GM12878 (cell line): ENCODE measurements around the gene TOR1B. TPM values are rescaled to one million over a fixed set of nuclear protein-coding genes. Genes with fewer than 3 reads are reported as not detected.

Experiments used
- ATAC-seq: fragments of 200-7000 bp; cut with Tn5 transposase; 3 replicates; pipeline ENCODE4 v1.9.1; 2020; ENCODE audit warnings: mild to moderate bottlenecking, moderate library complexity
- BruUV-seq: library from RNA; stranded (reverse); fragments of 400-500 nt; replicated peaks from 2 replicates; lab custom pipeline; 2021; lab: Mats Ljungman, UMichigan
- CTCF ChIA-PET: fragments of 300-600 bp; sonication (Branson Sonifier 250); formaldehyde crosslinking; extraction: SDS; loops from one replicate; lab custom pipeline; 2021; ENCODE audit warnings: inconsistent platforms; lab: Yijun Ruan, JAX
- POLR2A ChIA-PET: fragments of 350-600 bp; formaldehyde crosslinking; extraction: SDS; loops from one replicate; lab custom pipeline; 2021; ENCODE audit warnings: inconsistent platforms; lab: Charles Lee
- RAD21 ChIA-PET: fragments of 300-600 bp; sonication (Branson Sonifier 250); formaldehyde crosslinking; loops from one replicate; lab custom pipeline; 2023; ENCODE audit warnings: antibody characterized with exemption; ENCODE audit not compliant: unreplicated experiment; lab: Charles Lee
- SMC1A ChIA-PET: fragments of 300-600 bp; sonication (Branson Sonifier 250); formaldehyde crosslinking; loops from one replicate; lab custom pipeline; 2023; ENCODE audit not compliant: unreplicated experiment, uncharacterized antibody; lab: Charles Lee
- DNase-seq: peaks from one replicate; pipeline ENCODE4 v3.0.0-alpha.2; 2011; ENCODE audit warnings: low read depth, low spot score
- FAIRE-seq: peaks from 3 replicates; lab custom pipeline; 2011; peaks lifted over from hg19 to GRCh38; lab: Jason Lieb, UNC
- H2AFZ ChIP-seq: 2 replicates; pipeline ENCODE4 v1.6.0; 2011; ENCODE audit warnings: low read depth, low read length, control low read depth; ENCODE audit not compliant: control insufficient read depth
- H3K27ac ChIP-seq: 2 replicates; pipeline ENCODE4 v1.5.1; 2011; ENCODE audit warnings: control low read depth; ENCODE audit not compliant: control insufficient read depth, insufficient read depth
- H3K27me3 ChIP-seq, 2 experiments: replicated peaks in 1 of 2; 2 replicates each; pipeline versions ENCODE4 v1.6.0 to v1.6.1; 2011; ENCODE audit warnings: low read length in 1 of 2; ENCODE audit not compliant: control insufficient read depth in 2 of 2, insufficient read depth in 2 of 2
- H3K36me3 ChIP-seq, 2 experiments: 2 replicates each; pipeline ENCODE4 v1.5.1; 2011; ENCODE audit warnings: low read length in 1 of 2; ENCODE audit not compliant: control insufficient read depth in 2 of 2, insufficient read depth in 2 of 2
- H3K4me1 ChIP-seq: 2 replicates; pipeline ENCODE4 v1.6.1; 2011; ENCODE audit warnings: mild to moderate bottlenecking, low read length, moderate library complexity, mixed read lengths; ENCODE audit not compliant: control insufficient read depth, insufficient read depth
- H3K4me2 ChIP-seq: 2 replicates; pipeline ENCODE4 v1.6.0; 2011; ENCODE audit warnings: control low read depth; ENCODE audit not compliant: control insufficient read depth, insufficient read depth
- H3K4me3 ChIP-seq: fragments of 200-600 bp; sonication (generic); 2 replicates; pipeline ENCODE4 v1.5.1; 2016
- H3K79me2 ChIP-seq: 2 replicates; pipeline ENCODE4 v1.6.0; 2011; ENCODE audit warnings: low read length; ENCODE audit not compliant: control insufficient read depth, insufficient read depth
- H3K9ac ChIP-seq: 2 replicates; pipeline ENCODE4 v1.8.0; 2011; ENCODE audit warnings: low read length, control low read depth, mixed read lengths; ENCODE audit not compliant: control insufficient read depth, insufficient read depth
- H3K9me3 ChIP-seq: replicated peaks from 3 replicates; pipeline ENCODE4 v1.5.1; 2011; ENCODE audit warnings: mild to moderate bottlenecking, low read length; ENCODE audit not compliant: control insufficient read depth, insufficient read depth
- H4K20me1 ChIP-seq: 2 replicates; pipeline ENCODE4 v1.6.0; 2011; ENCODE audit not compliant: control insufficient read depth, insufficient read depth
- BMI1 ChIP-seq: fragments of 450-650 bp; IDR thresholded peaks from 2 replicates; pipeline ENCODE4 v1.6.1; 2016; ENCODE audit warnings: mild to moderate bottlenecking, moderate library complexity, borderline replicate concordance
- CEBPB ChIP-seq, 2 experiments: fragments of 150-350 bp in 1 of 2; IDR thresholded peaks; 2 replicates each; pipeline ENCODE4 v1.6.1; 2012 to 2014; ENCODE audit warnings: low read depth in 2 of 2, low read length in 2 of 2, borderline replicate concordance in 1 of 2, inconsistent platforms in 1 of 2
- FOXM1 ChIP-seq: IDR thresholded peaks from 2 replicates; pipeline ENCODE4 v1.6.1; 2012; ENCODE audit warnings: low read depth, mild to moderate bottlenecking, inconsistent platforms, low read length, moderate library complexity
- GATAD2B ChIP-seq: fragments of 450-650 bp; conservative IDR thresholded peaks from 2 replicates; pipeline ENCODE4 v1.6.1; 2017; ENCODE audit warnings: low read depth, mild to moderate bottlenecking, moderate library complexity
- LARP7 ChIP-seq: fragments of 450-650 bp; IDR thresholded peaks from 2 replicates; pipeline ENCODE4 v1.6.1; 2017; ENCODE audit warnings: mild to moderate bottlenecking
- SIN3A ChIP-seq: IDR thresholded peaks from 2 replicates; pipeline ENCODE4 v1.6.1; 2012; ENCODE audit warnings: low read depth, low read length, improper control_type of control experiment
- TCF7 ChIP-seq: IDR thresholded peaks from 2 replicates; pipeline ENCODE4 v1.6.1; 2014; ENCODE audit warnings: antibody characterized with exemption, borderline replicate concordance
- USF2 ChIP-seq: IDR thresholded peaks from 2 replicates; pipeline ENCODE4 v1.6.1; 2011; ENCODE audit warnings: low read depth, low read length, improper control_type of control experiment, borderline replicate concordance
- ZBTB11 ChIP-seq: fragments of 450-650 bp; formaldehyde crosslinking; IDR thresholded peaks from 2 replicates; pipeline ENCODE4 v1.5.0; 2022; ENCODE audit warnings: mild to moderate bottlenecking, missing genetic modification characterization
- ZNF274 ChIP-seq: IDR thresholded peaks from one replicate; pipeline ENCODE4 v1.8.0; 2011; ENCODE audit not compliant: insufficient read length, insufficient read depth
- ZNF622 ChIP-seq: fragments of 450-650 bp; IDR thresholded peaks from 2 replicates; pipeline ENCODE4 v1.6.1; 2017; ENCODE audit warnings: mild to moderate bottlenecking, inconsistent platforms
- WGBS: methylation state at CpG from one replicate; pipeline ENCODE4 v1.1.6; 2016; ENCODE audit warnings: low lambda C conversion rate; ENCODE audit not compliant: insufficient replicate concordance, insufficient coverage; ENCODE audit errors: missing lambda C conversion rate; 5-methylcytosine and 5-hydroxymethylcytosine counted together
- in situ Hi-C: fragments of 300-500 bp; cut with MboI; formaldehyde crosslinking; loops from 9 replicates; pipeline ENCODE4 v1.14.3; 2018; ENCODE audit warnings: mixed read lengths
- intact Hi-C: fragments of 100-400 bp; cut with micrococcal nuclease; formaldehyde crosslinking; loops from one replicate; pipeline ENCODE4 v1.14.2; 2022; ENCODE audit not compliant: unreplicated experiment
- polyA plus RNA-seq, 11 experiments: library from polyadenylated mRNA; depleted of rRNA in 4 of 11; unstranded in 6 of 11; stranded (reverse) in 5 of 11; fragments of >200 nt; fragmentation: Nextera tagmentation in 4 of 11; fragmentation: Illumina TruSeq in 1 of 11; extraction: Ambion mirVana in 4 of 11; extraction: Trizol in 1 of 11; gene quantifications; 1 replicate in 1 of 11; 2 replicates in 10 of 11; pipeline versions ENCODE4 v1.2.1 to v1.2.3, GENCODE V29; 2011 to 2016; ENCODE audit warnings: inconsistent platforms in 2 of 11, missing spikeins in 2 of 11, low read depth in 1 of 11
- total RNA-seq, 4 experiments: library from RNA; depleted of rRNA in 3 of 4; stranded (reverse); fragments of >200 nt in 3 of 4; fragmentation: Illumina TruSeq in 1 of 4; extraction: Trizol in 1 of 4; gene quantifications; 2 replicates each; pipeline versions ENCODE4 v1.2.1 to v1.2.3, GENCODE V29; 2013 to 2021

Gene TOR1B
- total and polyA plus RNA-seq, 10 of the 15 experiments (the other 5 are each of a cell fraction or from before 2014, with no cell fraction given) = 1.8 to 17.5 (median 9.9) TPM

GRCh38 chr9:129768486-129768885 lies 34.5 kb upstream of the TOR1B start (continued):
- no peak for TF ChIP-seq ZBTB11 (CRISPR knock-in tag)

GRCh38 chr9:129769669-129770068 lies 33.3 kb upstream of the TOR1B start:
- POLR2A ChIA-PET = no interaction called here
- H3K4me2 ChIP-seq = no peak overlapping the region
- no peaks in the 10 kb centered on the region for H3K79me2 ChIP-seq
- in situ Hi-C loops = no loop called here
- H3K27ac ChIP-seq = no peak overlapping the region
- intact Hi-C loops = no loop called here
- no peaks in the 10 kb centered on the region for H4K20me1 ChIP-seq
- TF ChIP-seq CEBPB (IDR thresholded peaks at IDR 0.05; ENCODE audit: borderline replicate concordance in 1 of 2, low read depth in 2 of 2, low read length in 2 of 2) = no peak
- TF ChIP-seq LARP7 = no peak
- TF ChIP-seq ZNF274 = no peak
- no peak for TF ChIP-seq GATAD2B
- no peak for TF ChIP-seq SIN3A
- no peak for TF ChIP-seq FOXM1
- no peak for TF ChIP-seq ZNF622
- TF ChIP-seq TCF7 = no peak
- no peak for TF ChIP-seq USF2
- no peak for TF ChIP-seq BMI1
- BruUV-seq = no TSS peak
- WGBS = 27% methylated on average over 5 of the region's 5 CpGs
- SMC1A ChIA-PET = no interaction called here
- RAD21 ChIA-PET = no interaction called here
- H3K27me3 ChIP-seq = peaks cover 0 to 1% of the 10 kb centered on the region in 2 experiments; a peak in 1 of 4 replicates
- no peak for FAIRE-seq
- no peak overlapping the region for H3K9ac ChIP-seq
- ATAC-seq = no peak
- H2AFZ ChIP-seq = no peak overlapping the region
- H3K36me3 ChIP-seq = no peaks in the 10 kb centered on the region
- CTCF ChIA-PET = no interaction called here
- no peak for DNase-seq
- H3K4me1 ChIP-seq = no peaks in the 10 kb centered on the region
- no peak overlapping the region for H3K4me3 ChIP-seq
- no peaks in the 10 kb centered on the region for H3K9me3 ChIP-seq
